Measurements from ENCODE around the gene IPCEF1.
A peak's percentile ranks its signal among the peaks of the same experiment; 100 is the strongest.

The IPCEF1 gene

DNA sequence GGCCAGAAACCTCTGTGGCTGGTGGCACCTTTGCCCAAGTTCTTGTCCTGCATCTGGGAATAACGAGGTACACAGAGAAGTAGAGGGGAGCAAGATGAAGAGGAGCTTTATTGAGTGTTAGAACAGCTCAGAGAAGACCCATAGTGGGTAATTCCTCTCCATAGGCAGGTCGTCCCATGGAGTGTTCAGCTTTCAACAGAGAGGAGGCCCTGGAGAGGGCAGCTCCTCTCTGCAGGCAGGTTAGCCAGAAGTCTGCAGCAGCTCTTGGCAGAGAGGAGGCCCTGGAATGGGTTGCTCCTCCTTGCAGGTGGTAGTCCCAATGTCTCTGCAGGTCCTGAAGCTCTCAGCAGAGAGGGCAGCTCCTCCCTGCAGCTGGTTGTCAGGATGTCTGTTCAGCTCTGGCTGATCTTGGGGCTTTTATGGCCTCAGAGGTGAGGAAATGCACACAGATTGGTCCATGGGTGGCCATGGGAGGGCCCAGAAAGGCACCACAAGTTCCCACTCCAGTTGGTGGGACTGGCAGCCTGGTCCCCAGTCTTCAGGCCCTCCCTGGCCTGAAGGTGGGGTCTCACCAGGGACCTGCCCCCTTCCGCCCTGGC is 89.0 kb downstream of the IPCEF1 start:
- H3K4me3 ChIP-seq (ENCODE audit: control insufficient read depth, low read depth, low read length) = no peak overlapping the region
- TF ChIP-seq CTCF (conservative IDR thresholded peaks at IDR 0.05; ENCODE audit: control insufficient read depth, insufficient read depth, low read depth, low read length) = no peak
- DNase-seq (ENCODE audit: low read depth) = no peak

GRCh38 chr6:154266560-154267099 is 90.0 kb downstream of the IPCEF1 start:
- no peak for DNase-seq (ENCODE audit: low read depth)
- no peak overlapping the region for H3K4me3 ChIP-seq (ENCODE audit: control insufficient read depth, low read depth, low read length)
- TF ChIP-seq CTCF (conservative IDR thresholded peaks at IDR 0.05; ENCODE audit: control insufficient read depth, insufficient read depth, low read depth, low read length) = no peak

DNA sequence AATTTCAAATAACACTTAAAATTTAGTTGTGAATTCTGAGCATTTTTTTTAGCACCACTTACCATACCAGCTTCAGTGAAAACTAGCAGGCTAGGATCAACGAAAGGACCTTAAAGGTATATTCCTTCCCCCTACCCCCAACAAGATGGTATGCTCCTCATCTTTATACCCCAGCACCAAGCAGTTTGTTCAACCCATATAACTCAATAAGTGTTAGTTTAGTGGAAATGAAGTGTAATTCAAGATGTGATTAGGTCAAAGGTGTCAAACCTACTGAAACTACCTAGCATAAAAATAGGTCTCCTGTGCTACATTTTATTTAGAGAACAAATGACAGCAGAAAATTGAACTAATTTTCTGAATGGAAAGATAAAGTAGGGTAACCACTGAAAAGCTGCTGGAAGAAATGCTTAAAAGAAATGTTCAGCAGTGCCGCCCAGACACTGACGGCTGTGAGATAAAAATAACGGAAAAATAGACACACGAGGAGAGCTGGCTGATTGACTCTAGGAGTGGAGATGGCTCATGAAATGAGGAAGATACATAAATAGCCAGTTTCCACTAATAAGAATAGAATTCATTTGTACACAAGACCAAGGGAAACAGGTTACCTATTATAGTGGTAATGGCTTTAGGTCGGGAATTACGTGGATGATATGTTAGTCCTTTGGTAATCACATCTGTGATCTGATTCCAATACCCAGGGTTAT is 94.8 kb downstream of the IPCEF1 start:
- H3K4me3 ChIP-seq (ENCODE audit: control insufficient read depth, low read depth, low read length) = no peak overlapping the region
- DNase-seq (ENCODE audit: low read depth) = no peak
- no peak for TF ChIP-seq CTCF (conservative IDR thresholded peaks at IDR 0.05; ENCODE audit: control insufficient read depth, insufficient read depth, low read depth, low read length)

- no peak for DNase-seq (ENCODE audit: low read depth)
- H3K4me3 ChIP-seq (ENCODE audit: control insufficient read depth, low read depth, low read length) = no peak overlapping the region
- TF ChIP-seq CTCF (conservative IDR thresholded peaks at IDR 0.05; ENCODE audit: control insufficient read depth, insufficient read depth, low read depth, low read length) = no peak
These were observed 98.4 kb downstream of the IPCEF1 start for GRCh38 chr6:154258064-154258757.

- TF ChIP-seq CTCF (conservative IDR thresholded peaks at IDR 0.05; ENCODE audit: control insufficient read depth, insufficient read depth, low read depth, low read length) = no peak
- peak; percentile 10 for DNase-seq (ENCODE audit: low read depth)
- H3K4me3 ChIP-seq (ENCODE audit: control insufficient read depth, low read depth, low read length) = no peak overlapping the region
These were observed 99.5 kb downstream of the IPCEF1 start for GRCh38 chr6:154257067-154257466.

DNA sequence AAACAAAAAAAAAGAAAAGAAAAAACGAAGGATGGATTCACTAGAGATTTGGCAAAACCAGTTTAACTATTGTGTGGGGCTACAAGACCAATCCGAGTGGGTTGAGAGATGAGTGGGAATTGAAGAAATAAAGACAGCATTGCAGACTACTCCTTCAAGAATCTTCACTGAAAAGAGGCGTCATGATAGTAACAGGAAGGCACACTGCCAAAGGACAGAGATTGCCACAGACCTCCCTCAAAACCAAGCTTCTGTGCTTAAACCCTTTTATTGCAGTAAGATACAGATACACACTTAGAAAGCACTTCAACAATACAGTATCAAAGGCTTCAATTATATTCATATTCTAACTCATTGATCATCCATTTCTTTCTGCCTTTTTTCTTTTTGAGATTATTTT is 103.9 kb downstream of the IPCEF1 start:
- peak; percentile 25 for DNase-seq (ENCODE audit: low read depth)
- no peak for TF ChIP-seq CTCF (conservative IDR thresholded peaks at IDR 0.05; ENCODE audit: control insufficient read depth, insufficient read depth, low read depth, low read length)
- H3K4me3 ChIP-seq (ENCODE audit: control insufficient read depth, low read depth, low read length) = no peak overlapping the region

Data from fibroblast of mammary gland (primary cell).